ENCODE data around the gene EFNA1.

DNA sequence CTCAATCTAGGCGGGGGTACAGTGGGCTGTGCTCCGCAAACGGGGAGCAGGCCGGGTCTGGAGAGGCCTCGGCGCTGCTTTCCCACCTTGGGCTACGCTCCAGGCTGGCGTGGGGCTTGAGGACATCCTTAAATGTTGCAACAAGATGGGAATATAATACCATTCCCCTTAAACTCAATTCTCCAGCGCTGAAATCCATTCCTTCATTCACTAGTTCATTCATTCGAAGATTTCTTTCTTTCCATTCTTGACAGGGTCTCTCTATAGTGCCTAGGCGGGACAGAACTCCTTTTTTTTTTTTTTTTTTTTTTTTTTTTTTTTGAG, 12.9 kb downstream of the EFNA1 start:
- no peak for TF ChIP-seq GABPA (IDR thresholded peaks at IDR 0.05; ENCODE audit: borderline replicate concordance, insufficient read depth, low read length)
- TF ChIP-seq JUND (IDR thresholded peaks at IDR 0.05; ENCODE audit: low read length): no peak
- TF ChIP-seq JUN (IDR thresholded peaks at IDR 0.05; ENCODE audit: low read depth, low read length): no peak
- TF ChIP-seq, protein P1, sequence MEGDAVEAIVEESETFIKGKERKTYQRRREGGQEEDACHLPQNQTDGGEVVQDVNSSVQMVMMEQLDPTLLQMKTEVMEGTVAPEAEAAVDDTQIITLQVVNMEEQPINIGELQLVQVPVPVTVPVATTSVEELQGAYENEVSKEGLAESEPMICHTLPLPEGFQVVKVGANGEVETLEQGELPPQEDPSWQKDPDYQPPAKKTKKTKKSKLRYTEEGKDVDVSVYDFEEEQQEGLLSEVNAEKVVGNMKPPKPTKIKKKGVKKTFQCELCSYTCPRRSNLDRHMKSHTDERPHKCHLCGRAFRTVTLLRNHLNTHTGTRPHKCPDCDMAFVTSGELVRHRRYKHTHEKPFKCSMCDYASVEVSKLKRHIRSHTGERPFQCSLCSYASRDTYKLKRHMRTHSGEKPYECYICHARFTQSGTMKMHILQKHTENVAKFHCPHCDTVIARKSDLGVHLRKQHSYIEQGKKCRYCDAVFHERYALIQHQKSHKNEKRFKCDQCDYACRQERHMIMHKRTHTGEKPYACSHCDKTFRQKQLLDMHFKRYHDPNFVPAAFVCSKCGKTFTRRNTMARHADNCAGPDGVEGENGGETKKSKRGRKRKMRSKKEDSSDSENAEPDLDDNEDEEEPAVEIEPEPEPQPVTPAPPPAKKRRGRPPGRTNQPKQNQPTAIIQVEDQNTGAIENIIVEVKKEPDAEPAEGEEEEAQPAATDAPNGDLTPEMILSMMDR (IDR thresholded peaks at IDR 0.05; ENCODE audit: control extremely low read depth in 1 of 3, insufficient read depth in 1 of 3, low read depth in 1 of 3, low read length in 3 of 3): no peak
- TF ChIP-seq POLR2A (IDR thresholded peaks at IDR 0.05; ENCODE audit: control extremely low read depth in 1 of 2, low read depth in 2 of 2, low read length in 2 of 2): no peak
- TF ChIP-seq TAF1 (IDR thresholded peaks at IDR 0.05; ENCODE audit: low read depth, low read length): no peak
- TF ChIP-seq MAX (IDR thresholded peaks at IDR 0.05): no peak
- no peak for TF ChIP-seq EZH2 (IDR thresholded peaks at IDR 0.05; ENCODE audit: low read depth, low read length, severe bottlenecking)
- TF ChIP-seq RBBP5 (IDR thresholded peaks at IDR 0.05; ENCODE audit: borderline replicate concordance, low read depth, low read length): 0 out of 2 replicates have a peak, but pooled peaks have one; percentile 13
- TF ChIP-seq SAP30 (IDR thresholded peaks at IDR 0.05; ENCODE audit: insufficient read depth, insufficient replicate concordance, low read length): no peak
- TF ChIP-seq RAD21 (IDR thresholded peaks at IDR 0.05 in 1 of 2, conservative IDR thresholded peaks at IDR 0.05 in 1 of 2; ENCODE audit: low read depth in 2 of 2, low read length in 2 of 2): no peak

Data from H1 (cell line).